NT2/D1 (cell line): Measurements from ENCODE around the gene PAQR4.

Source experiments
- SUZ12 ChIP-seq: IDR thresholded peaks from 2 replicates; pipeline ENCODE4 v1.6.1; 2011; ENCODE audit not compliant: insufficient read length, insufficient read depth; ENCODE audit errors: extremely low read depth
- YY1 ChIP-seq: IDR thresholded peaks from 2 replicates; pipeline ENCODE4 v1.6.1; 2011; ENCODE audit not compliant: insufficient read length, insufficient read depth
- ZNF274 ChIP-seq: IDR thresholded peaks from 2 replicates; pipeline ENCODE4 v1.6.1; 2011; ENCODE audit warnings: mild to moderate bottlenecking, low read depth, low read length

GRCh38 chr16:2937170-2937569 lies 32.0 kb upstream of the PAQR4 start:
- TF ChIP-seq YY1, result no peak
- no peak for TF ChIP-seq ZNF274
- no peak for TF ChIP-seq SUZ12
